ENCODE results near the gene PRTFDC1.
"Not testable (repeated sequence)": the region's sequence is repeated elsewhere in the genome, so short reads cannot be mapped to it uniquely, and the experiment has no call there.

Gene PRTFDC1

GRCh38 chr10:24952143-24952706 lies at the start of gene PRTFDC1:
TSS of gene PRTFDC1 (minus strand) at chr10:24952606. CDS start at chr10:24952575, 31 bp downstream.
- DNase-seq (ENCODE audit: low read depth in 1 of 2, low spot score in 1 of 2) = peak in 1 of 2 donors; percentile 4

DNA sequence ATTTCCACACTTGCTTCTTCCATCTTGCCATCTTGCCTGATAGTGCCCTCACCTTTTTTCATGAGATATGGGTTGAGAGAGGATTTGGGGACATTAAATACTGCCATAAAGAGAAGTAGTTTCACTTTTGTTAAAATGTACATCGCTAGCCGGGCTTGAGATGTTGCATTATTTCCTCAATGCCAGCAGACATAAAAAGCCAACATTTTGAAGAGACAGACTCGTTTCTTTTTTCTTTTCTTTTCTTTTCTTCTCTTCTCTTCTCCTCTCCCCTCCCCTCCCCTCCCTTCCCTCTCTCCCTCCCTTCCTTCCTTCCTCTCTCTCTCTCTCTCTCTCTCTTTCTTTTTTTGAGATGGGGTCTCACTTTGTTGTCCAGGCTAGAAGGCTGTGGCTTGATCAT lies 45.6 kb upstream of the PRTFDC1 start:
- no peak for DNase-seq (ENCODE audit: low read depth in 1 of 2, low spot score in 1 of 2)

- no peak for DNase-seq (ENCODE audit: low read depth in 1 of 2, low spot score in 1 of 2)
Observed at GRCh38 chr10:24995072-24995471, 42.7 kb upstream of the PRTFDC1 start.

DNA sequence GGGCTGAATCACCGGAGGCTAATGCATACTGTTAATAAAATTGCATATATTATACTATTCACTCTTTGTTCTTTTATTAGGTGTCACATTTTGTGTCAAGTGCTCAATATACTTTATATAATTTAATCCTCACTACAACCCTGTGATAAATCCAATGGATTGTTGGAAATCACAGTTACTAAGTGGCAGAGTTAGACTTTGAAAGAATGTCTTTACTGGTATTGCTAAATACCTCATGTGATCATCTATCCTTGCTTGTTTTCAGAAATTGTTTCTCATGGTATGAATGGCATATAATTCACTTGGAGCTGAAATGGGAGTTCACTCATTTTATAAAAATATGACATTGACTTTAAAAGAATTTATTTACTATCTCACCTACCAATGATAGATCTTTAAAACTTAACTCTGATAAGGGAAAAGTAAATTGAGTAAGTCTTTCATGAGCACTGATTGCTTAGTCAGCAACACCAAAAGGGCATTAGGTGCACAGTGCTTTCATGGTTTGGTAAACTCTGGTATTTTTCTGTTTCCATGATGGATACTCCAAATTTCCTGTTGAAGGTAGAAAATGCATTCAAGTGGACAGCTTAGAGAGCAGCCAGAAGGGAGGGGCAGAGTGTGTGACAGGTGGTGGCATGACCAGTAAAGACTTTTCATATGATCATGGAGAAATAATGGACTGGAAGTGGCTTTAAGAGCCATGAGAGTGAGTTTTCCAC lies 41.0 kb upstream of the PRTFDC1 start:
- DNase-seq (ENCODE audit: low read depth in 1 of 2, low spot score in 1 of 2) = no peak

GRCh38 chr10:24992512-24993133 lies 40.2 kb upstream of the PRTFDC1 start:
- DNase-seq (ENCODE audit: low read depth in 1 of 2, low spot score in 1 of 2) = no peak

DNA sequence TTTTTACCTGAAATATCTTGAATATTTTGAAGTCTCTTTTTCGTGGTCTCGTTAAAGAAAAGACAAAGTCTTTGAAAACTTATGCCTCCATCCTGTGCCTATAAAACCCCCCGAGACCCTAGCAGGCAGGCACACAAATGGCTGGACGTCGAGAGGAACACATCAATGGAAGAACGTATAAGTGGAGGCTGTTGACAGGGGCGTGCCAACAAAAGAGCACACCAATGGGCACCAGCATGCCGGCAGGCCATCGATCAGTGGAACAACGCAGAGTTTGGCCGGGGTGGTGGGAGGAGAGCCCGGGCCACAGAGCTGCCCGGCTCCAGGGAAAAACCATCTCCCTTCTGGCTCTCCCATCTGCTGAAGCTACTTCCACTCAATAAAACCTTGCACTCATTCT lies 38.9 kb upstream of the PRTFDC1 start:
- DNase-seq (ENCODE audit: low read depth in 1 of 2, low spot score in 1 of 2) = no peak

DNA sequence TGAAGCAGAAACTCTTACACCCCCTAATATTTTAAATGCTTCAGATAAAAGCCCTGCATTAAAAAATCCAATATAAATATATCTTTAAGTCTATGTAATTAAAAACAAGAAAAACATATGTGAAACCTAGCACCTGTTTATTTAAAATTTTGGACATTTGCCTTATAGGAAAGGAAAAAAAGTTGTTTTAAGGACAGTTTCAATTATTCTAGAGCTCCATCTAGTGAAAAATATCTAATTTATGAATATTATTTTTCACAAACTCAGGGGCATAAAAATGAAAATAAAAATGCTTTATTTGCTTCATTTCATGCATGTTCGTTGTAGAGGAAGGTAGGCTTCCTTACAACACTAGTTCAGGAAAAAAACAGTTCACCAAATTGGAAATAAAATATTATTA lies 37.5 kb upstream of the PRTFDC1 start:
- no peak for DNase-seq (ENCODE audit: low read depth in 1 of 2, low spot score in 1 of 2)

- DNase-seq (ENCODE audit: low read depth in 1 of 2, low spot score in 1 of 2) = no peak
Observed at GRCh38 chr10:24988831-24989640, 36.6 kb upstream of the PRTFDC1 start.

DNA sequence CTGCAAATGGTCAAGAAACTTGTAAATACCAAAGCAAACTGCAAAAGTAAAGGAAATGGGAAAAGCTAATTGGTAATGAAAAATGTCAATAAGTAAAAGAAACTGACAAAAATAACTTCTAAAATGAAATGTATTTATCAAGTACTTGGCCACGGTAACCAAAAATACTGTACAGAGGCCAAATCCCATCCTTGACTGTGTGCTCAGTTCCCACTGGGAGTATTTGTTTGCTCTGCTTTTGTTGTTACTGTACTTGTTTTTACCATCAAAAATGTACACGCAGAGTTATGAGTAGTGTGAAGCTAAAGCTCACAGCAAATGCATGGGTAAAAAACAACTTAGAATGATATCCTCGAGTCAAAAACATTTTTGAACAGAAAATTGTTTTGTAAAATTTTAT lies 32.5 kb upstream of the PRTFDC1 start:
- no peak for DNase-seq (ENCODE audit: low read depth in 1 of 2, low spot score in 1 of 2)

GRCh38 chr10:24983946-24984345 lies 31.5 kb upstream of the PRTFDC1 start:
- DNase-seq (ENCODE audit: low read depth in 1 of 2, low spot score in 1 of 2) = no peak

DNA sequence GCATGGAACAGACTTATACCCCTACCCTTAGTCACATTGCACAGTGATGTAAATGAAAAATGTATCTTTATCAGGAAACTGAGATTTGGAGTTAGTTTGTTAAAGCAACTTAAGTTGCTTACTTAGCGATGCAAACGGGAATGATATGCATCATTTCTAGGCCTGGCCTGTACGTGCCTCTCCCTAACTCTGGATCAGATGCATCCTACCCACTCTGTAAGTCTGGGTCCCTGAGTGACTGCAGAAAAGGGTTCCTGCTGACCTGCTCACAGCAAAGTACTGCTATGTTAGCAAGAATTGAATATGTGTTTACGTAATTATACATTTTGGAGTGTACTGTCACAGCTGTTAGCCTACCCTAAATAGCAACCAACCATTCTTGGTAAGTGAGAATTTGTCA lies 30.7 kb upstream of the PRTFDC1 start:
- DNase-seq (ENCODE audit: low read depth in 1 of 2, low spot score in 1 of 2) = no peak

- no peak for DNase-seq (ENCODE audit: low read depth in 1 of 2, low spot score in 1 of 2)
Observed at GRCh38 chr10:24982319-24983112, 30.1 kb upstream of the PRTFDC1 start.

GRCh38 chr10:24981161-24981710 lies 28.8 kb upstream of the PRTFDC1 start:
- no peak for DNase-seq (ENCODE audit: low read depth in 1 of 2, low spot score in 1 of 2)

DNA sequence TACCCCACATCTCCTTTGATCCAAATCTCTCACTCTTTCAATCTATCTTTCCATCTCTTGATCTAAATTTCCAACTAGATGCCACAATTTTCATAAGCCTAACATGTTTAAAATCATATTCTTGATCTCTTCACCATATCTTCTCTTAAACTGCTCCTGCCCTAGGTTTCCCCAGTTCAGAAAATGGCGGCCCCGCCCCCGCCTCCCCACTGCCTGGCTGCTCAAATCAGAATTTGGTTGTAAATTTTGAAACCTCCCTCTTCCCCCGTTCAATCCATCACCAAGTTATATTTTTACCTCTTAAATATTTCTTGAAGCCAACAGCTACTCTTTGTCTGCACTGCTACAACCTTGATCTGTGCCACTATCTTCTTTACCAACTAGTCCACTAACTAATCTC lies 27.3 kb upstream of the PRTFDC1 start:
- no peak for DNase-seq (ENCODE audit: low read depth in 1 of 2, low spot score in 1 of 2)

DNA sequence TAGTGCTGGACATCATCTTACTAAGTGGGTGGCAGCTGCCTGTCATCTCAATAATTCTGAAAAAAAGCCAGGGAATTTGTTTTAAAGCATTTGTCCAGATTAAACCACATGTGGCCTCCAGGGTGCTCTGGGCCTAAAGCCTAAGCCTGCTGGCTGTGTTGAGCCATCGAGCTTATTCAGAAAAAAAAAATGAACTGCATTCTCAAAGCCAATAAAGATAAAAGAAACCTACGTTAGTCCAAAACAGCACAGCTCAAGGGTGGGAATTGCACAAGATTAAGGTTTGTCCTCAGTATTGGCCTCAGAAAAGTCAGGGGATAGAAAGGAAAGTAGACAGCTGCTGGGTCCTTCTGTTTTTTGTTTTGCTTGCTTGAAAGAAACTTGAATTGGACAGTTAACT lies 22.6 kb upstream of the PRTFDC1 start:
- no peak for DNase-seq (ENCODE audit: low read depth in 1 of 2, low spot score in 1 of 2)

DNA sequence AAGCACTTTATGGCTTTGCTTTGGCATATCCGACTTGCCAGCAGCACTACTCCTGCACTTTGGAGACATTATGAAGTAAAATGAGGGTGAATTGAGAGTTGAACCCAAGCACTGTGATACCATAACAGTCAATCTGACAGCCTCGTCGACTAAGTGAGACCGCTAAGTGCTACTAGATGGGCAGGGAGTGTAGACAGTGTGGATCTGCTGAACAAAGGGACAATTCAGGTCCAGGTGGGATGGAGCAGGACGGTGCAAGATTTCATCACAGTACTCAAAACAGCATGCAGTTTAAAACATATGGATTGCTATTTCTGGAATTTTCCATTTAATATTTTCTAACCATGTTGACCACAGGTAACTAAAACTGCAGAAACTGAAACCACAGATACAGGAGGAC lies 20.8 kb upstream of the PRTFDC1 start:
- DNase-seq (ENCODE audit: low read depth in 1 of 2, low spot score in 1 of 2) = no peak

DNA sequence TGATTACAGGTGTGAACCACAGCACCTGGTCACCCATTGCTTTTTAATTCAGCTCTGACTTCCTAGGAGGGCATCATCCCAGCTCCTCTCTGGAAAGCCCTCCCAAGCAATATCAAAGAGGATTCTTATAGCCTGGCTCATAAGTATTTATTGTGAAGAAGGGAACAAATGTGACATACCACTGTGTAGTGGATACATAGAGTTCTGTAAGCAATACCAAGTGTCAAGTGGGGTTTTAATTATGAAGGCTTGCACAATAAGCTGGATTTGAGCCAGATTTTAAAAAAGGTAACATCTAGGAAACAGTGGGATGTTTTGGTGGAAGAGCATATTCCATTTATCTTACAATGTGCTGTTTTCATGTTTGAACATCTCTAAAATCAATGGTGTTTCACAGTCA lies 19.0 kb upstream of the PRTFDC1 start:
- no peak for DNase-seq (ENCODE audit: low read depth in 1 of 2, low spot score in 1 of 2)

GRCh38 chr10:24969841-24970281 lies 17.5 kb upstream of the PRTFDC1 start:
- DNase-seq (ENCODE audit: low read depth in 1 of 2, low spot score in 1 of 2) = no peak

GRCh38 chr10:24968951-24969350 lies 16.5 kb upstream of the PRTFDC1 start:
- not testable (repeated sequence) for DNase-seq (ENCODE audit: low read depth in 1 of 2, low spot score in 1 of 2)

DNA sequence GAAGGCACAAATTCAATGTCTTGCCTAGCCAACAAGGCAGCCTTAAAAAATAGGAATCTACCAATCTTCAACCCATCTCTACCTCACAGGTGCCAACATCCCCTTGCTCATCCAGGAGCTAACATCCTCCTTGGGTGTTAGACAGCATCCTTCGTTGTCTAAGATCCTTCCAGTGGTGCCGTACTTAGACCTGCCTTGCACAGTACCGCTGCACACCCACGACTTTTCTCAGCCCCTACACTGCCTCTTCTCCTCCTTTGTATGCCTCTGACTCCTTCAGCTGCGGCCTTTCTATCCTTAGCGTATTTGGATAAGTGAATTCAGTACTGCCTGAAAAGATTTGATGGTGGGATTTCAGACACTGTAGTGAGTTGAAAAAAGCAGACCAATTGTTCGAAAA lies 15.9 kb upstream of the PRTFDC1 start:
- DNase-seq (ENCODE audit: low read depth in 1 of 2, low spot score in 1 of 2) = no peak

All from activated T-helper 1 cell treated with anti-CD3 and anti-CD28 coated beads, Interleukin-2, amount 50 U/mL, for 16 hours (primary cell).